Raji (cell line): Measurements from ENCODE around the gene PEX11G.

Experiments used
- POLR2A ChIP-seq: IDR thresholded peaks from 2 replicates; pipeline ENCODE4 v1.6.1; 2011; ENCODE audit warnings: low read depth, low read length, control low read depth; ENCODE audit not compliant: insufficient read depth

PEX11G gene

DNA sequence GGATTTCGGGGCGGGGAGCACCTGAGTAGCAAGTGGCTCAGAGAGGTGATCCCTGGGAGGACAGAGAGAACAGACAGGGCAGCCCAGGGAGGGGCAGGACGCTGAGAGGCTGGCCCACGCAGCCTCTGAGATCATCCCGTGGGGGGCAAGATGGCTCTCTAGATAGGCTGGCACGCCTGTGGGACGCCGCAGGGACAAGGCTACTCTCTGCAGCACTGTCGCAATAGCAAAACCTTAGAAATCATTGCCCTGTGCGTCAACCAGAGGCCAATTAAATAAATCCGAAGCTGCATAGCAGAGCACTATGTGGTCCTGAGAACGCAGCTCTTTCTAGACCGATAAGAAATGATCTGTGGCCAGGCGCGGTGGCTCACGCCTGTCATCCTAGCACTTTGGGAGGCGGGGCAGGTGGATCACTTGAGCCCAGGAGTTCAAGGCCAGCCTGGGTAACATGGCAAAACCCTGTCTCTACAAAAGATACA lies 5.1 kb downstream of the PEX11G start:
- no peak for TF ChIP-seq POLR2A

DNA sequence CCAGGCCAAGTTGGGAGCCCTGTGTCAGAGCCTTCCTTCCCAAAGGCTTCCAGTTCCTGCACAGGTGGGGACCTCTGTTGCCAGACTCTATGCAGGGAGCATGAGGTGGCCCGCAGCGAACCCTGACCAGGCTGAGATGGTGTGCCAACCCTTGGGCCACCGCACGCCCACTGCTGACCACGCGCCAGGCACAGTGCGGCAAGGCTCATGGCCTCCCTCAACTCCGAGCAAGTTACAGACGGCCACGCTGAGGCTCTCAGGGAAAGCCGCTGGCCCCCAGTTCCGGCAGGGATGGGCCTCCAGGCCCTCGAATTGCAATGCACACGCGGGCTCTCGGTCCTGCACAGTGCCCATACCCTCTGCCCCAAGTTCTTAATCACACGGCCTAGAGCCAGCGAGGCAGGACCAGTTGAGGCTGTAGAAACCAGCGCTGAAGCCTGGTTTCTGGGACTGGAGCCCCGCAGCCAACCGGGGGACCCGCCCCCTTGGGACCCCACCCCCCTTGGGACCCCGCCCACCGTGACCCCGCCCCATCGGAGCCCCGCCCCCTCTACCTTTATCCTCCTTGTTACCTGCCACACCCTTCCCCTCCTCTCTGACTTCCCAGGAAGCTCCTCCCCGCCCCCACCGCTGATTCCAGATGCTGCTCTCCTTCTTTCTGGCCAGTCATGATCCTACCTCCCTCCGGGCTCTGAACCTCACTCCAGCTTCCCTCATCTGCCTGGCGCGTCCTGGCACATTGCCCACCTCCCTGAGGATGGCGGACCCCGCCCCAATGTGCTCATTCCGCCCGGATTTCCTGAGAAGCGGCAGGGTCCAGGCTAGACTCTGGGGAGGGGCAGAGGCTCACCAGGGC lies 6.0 kb downstream of the PEX11G start:
- TF ChIP-seq POLR2A, result no peak

DNA sequence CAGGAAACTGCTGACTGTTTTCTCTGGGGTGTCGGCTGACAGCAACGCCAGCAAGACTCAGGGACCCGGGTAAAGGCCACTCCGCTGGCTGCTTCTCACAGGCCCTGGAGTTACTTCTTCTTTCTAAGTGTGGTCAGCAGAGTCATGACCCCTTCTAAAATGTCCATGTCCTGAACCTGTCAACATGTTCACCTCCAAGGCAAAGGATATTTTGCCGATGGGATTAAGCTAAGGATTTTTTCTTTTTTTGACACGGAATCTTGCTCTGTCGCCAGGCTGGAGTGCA lies 7.9 kb downstream of the PEX11G start:
- TF ChIP-seq POLR2A, result no peak

DNA sequence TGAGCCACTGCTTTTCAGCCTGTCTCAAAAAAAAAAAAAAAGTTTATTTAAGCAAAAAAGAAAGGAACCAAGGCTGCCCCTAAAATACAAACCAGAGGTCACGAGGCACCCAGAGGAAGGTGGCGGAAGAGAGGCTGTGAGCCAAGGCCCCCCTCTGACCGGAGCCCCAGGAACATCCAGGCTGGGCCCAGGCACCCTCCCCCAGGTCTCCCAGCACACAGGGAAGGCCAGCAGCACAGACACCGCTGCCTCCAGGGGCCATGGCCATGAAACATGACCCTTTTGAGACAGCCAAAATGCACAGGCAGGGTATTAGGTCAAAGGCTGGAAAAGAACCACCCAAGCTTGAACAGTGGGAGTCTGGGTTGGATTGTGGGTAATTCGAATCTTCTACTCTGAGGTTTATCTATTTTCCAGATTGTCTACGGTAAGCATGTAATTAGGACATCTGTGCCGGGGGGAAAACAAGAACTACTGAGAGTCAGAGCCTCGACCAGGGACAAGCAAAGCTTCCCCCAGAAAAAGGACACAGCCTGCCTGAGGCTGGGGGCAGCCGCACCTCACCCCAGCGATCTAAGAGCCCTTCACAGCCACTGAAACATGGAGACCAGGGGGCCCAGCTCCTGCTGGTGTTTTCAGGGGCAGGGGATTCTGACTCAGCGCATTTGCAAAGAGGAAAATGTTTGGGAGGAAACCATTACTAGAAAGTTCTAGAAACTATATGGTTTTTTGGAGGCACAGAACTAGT lies 8.4 kb downstream of the PEX11G start:
- TF ChIP-seq POLR2A, result no peak

DNA sequence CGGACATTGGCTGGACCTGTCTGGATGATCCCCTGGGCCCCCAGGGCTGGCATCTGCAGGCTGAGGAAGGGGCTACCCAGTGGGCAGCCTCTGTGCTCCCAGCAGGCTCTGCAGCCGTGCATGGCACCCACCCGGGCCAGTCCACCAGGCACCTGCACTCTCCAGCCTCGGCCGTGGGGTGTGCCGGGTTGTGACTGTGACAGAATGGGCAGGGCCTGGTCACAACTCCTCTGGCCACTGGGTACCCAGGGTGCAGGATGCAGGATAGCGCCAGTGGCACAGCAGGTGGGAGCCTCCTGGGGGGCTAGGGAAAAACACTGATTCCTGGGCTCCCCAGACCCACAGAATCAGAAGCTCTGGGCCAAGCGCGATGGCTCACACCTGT lies 10.0 kb downstream of the PEX11G start:
- TF ChIP-seq POLR2A, result no peak

DNA sequence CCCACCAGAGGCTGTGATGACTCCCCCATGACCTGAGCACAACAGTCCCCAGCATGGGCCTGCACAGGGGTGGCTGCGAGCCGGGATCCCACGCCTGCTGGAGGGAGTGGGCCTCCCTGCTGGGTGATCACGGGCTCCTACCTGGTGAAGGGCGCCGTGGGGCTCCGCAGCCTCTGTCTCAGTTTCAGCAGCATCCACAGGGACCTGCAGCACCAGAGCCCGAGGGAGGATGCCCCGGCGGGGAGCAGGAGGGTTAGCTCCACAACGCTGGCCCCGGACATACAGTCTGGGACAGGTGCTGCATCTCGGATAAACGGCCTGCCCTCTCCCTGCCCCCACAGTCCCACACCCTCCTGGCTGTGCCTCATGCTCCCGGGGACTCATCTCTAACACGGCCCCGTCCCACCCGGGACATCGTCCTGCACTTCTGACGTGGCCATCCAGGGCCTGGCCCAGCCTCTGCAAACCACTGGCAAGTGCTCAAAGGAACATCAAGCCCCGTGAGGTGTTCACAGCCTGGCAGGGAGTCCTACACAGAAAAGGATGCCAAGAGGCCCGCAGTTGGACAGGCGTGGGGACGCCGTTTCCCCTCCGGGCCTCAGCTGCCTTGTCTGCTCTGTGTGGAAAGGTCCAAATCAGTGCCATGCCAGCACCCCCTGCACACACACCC lies 10.5 kb downstream of the PEX11G start:
- TF ChIP-seq POLR2A, result no peak

DNA sequence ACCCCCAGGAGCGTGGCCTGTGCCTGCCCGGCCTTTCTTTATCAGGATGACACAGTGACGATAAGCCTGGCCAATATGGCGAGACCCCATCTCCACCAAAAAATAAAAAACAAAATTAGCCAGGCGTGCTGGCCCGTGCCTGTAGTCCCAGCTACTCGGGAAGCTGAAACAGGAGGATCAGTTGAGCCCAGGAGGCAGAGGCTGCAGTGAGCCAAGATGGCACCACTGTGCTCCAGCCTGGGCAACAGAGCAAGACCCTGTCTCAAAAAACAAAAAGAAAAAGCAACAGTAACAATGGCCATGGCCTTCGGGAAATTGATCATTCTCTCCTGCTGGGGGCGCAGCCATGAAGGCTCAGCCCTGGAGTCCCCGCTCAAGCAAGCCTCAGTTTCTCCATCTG lies 11.1 kb downstream of the PEX11G start:
- no peak for TF ChIP-seq POLR2A

DNA sequence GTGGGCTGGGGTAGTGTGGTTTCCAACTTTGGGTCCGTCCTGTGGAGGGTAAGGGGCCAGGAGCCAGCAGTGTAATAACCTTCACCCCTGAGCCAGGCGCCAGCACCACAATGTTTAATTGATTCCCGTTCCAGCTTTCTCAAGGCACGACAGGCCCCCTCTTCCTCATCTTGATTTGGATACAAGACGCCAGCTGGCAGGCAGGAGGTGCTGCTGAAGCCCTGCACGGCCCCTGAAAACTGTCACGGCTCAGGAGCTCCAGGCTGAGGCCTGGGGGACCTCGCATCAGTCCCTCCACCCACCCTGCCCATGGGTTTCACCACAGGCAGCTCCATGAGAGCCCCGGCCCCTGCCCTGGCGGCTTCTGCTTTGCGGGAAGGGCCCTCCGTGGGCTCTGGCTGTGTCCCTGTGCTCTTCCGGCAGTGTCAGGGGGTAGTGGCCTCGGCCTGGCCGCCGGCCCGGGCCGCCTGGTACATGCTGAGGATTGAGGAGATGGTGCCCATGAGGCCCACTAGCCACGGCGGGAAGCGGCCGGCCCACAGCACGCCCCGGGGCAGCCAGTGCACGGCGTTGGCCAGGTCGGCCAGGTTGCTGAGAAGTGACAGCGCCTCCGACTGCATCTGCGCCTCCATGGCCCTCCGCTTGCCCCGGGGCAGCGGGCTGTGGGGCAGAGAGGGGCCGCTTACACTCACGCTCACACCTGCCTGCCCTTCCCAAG lies 11.9 kb downstream of the PEX11G start:
- TF ChIP-seq POLR2A, result no peak

DNA sequence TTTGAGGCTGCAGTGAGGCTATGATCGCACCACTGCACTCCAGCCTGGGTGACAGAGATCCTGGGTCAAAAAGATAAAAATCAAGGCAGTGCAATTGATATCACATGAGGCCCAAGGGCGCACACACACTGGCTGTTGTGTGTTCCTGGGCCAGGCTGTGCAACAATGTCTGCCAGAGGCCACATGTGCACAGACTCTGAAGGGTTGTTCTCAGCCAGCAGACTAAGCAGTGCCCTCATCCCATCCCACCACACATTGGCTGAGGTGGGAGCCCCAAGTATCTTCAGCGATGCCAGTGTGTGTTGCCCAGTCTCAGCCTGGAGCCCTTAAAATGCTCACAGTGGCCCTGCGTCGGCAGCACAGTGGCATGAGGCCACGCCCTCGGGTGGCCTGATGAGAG lies 12.6 kb downstream of the PEX11G start:
- no peak for TF ChIP-seq POLR2A

DNA sequence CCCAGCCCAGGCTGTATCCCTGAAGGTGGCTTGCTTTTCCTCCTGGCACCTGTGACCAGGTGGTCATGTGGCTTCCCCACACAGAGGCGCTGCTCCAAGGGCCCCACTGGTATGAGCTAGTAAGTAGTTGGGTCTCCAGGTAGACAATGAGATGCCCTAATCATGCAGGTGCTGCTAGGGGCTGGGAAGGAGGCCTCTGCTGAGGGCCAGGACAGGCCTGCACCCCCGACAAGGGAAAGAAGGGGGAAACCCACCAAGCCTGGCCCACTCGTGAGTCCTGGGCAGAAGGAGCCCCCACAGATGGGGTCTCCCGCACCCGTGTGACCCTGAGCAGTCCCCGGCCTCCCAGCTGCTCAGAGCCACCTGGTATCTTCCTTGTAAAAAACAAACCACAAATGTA lies 13.2 kb downstream of the PEX11G start:
- TF ChIP-seq POLR2A, result no peak

DNA sequence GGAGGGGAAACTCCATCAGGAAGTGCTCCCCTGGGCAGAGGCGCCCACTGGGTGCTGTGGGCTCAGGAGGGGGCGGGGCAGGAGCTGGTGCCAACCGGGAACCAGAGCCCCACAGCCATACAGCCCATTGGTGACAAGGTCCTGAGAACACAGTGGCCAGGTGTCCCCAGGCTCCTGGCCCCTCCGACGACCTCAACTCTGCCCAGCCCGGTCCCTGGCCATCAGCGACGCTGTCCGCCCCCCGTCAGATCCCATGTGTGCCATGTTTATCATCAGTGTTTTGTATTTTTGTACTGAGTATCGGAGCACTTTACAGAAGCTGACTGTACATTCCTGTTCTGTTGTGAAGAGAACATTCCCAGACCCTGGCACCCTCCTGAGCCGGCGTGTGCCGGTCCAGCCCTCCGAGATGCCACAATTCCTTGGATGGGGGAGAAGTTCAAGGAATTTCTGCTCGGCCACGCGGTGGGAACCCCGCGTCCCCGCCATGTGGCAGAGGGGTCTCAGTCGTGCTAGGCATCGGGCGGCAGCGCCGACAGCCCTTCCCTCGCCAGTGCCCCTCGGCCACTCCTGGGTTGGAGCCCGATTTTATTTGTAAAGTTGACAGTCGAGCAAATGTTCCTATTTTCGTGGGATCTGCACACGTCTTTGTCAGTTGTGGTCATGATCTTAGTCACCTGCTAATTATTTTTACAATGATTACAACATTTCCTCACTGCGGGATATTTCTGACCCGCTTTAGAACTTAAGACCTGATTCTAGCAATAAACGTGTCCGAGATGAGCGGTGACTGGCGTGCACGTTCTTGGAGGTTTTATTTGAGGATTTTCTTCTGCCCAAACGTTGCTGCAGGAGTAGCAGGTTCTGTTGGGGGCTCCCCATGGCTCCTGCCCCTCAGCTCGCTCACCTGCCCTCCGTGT lies 16.9 kb downstream of the PEX11G start:
- no peak for TF ChIP-seq POLR2A

DNA sequence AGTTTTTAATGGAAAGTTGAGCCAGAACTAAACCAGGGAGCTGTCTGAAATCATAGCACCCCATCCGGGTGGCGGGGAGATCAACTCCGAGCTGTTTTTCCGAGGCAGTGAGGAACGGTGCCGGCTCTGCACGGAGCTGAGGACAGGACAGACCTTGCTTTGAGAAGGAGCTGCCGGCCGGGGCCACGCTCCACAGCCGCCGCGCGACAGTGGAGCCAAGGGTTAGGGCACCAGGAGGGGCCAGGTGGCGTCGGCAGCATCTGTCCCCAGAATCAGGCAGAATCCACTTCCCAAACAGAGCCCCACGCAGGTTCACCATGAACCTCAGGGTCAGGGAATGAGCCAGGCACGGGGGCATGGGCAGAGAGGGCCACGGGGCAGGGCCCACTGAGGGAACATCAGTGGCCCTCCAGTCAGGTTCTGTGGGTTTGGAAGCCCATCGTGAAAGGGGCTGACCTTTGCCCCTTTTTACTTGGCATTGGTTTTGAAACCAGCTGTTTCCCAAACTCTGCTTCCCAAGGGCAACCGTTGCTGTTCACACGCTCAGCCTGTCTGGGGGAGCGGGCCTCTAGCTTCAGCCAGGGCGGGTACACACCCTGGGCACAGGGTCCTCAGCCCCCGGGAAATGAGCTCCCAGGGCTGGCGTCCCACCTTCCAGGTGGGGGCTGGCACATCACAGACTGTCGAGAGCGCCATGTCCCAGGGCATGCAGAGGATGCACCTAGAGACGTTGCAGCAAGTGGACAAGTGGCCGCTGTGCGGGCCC lies 18.1 kb downstream of the PEX11G start:
- TF ChIP-seq POLR2A, result no peak

DNA sequence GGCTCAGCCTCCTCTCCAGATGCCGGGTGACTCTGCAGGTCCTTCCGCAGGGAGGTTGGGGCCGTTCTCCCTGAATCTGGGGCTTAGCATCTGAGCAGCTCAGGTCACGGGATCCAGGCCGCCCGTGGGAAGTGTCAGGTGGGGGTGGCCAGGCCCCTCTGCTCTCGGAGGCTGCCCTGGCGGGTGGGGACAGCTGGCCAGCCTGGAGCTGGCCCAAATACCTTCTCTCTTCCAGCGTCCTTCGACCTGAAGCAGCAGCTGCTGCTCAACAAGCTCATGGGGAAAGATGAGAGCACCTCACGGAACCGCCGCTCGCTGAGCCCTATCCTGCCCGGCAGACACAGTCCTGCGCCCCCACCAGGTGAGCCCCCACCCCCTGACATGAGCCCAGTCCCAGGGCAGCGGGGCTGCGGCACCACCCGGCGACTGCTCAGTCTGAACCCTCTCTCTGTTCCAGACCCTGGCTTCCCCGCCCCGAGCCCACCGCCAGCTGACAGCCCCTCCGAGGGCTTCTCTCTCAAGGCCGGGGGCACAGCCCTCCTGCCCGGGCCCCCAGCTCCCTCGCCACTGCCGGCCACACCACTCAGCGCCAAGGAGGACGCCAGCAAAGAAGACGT lies 19.1 kb downstream of the PEX11G start:
- TF ChIP-seq POLR2A, result no peak
